Kidney (tissue), 14 donors: ENCODE data around the gene FUCA1. TPM values are rescaled to one million over a fixed set of nuclear protein-coding genes. Genes with fewer than 3 reads are reported as not detected.
A peak's percentile ranks its signal among the peaks of the same experiment; 100 is the strongest.

Experiments
- DNase-seq, 5 donors: peaks; one replicate each; pipeline ENCODE4 v3.0.0-alpha.2; 2013 to 2020
- FAIRE-seq: peaks from 2 replicates; lab custom pipeline; 2012; peaks lifted over from hg19 to GRCh38; lab: Jason Lieb, UNC
- H3K27ac ChIP-seq, 2 donors: one replicate each; pipeline ENCODE4 v1.7.0; 2013; ENCODE audit warnings: low read depth in 2 of 2, low read length in 2 of 2, inconsistent platforms in 1 of 2
- H3K27me3 ChIP-seq: one replicate; pipeline ENCODE4 v1.7.1; 2013; ENCODE audit warnings: low read length, inconsistent platforms; ENCODE audit not compliant: control insufficient read depth, insufficient read depth
- H3K36me3 ChIP-seq, 3 donors: one replicate each; pipeline versions ENCODE4 v1.7.0 to v1.7.1; 2013; ENCODE audit warnings: low read length in 3 of 3, control low read depth in 1 of 3, inconsistent platforms in 1 of 3; ENCODE audit not compliant: insufficient read depth in 3 of 3, control insufficient read depth in 2 of 3
- H3K4me1 ChIP-seq, 3 donors: one replicate each; pipeline versions ENCODE4 v1.7.0 to v1.7.1; 2013; ENCODE audit warnings: low read length in 3 of 3, inconsistent platforms in 1 of 3, low read depth in 1 of 3; ENCODE audit not compliant: control insufficient read depth in 2 of 3, insufficient read depth in 2 of 3
- H3K4me3 ChIP-seq, 3 donors: one replicate each; pipeline versions ENCODE4 v1.7.0 to v1.8.1; 2013; ENCODE audit warnings: low read length in 3 of 3, control low read depth in 1 of 3, inconsistent platforms in 1 of 3
- H3K9ac ChIP-seq, 3 donors: one replicate each; pipeline versions ENCODE4 v1.7.0 to v1.7.1; 2013; ENCODE audit warnings: low read length in 3 of 3, control low read depth in 1 of 3, inconsistent platforms in 1 of 3
- H3K9me3 ChIP-seq, 3 donors: one replicate each; pipeline versions ENCODE4 v1.7.0 to v1.7.1; 2013; ENCODE audit warnings: low read length in 3 of 3, control low read depth in 1 of 3, inconsistent platforms in 1 of 3; ENCODE audit not compliant: control insufficient read depth in 2 of 3, insufficient read depth in 1 of 3
- intact Hi-C: fragments of 100-400 bp; cut with DNase I; formaldehyde crosslinking; loops from one replicate; pipeline ENCODE4 v1.11.1; 2022
- polyA plus RNA-seq: library from polyadenylated mRNA; stranded (reverse); fragments of 350-450 nt; fragmentation: Illumina TruSeq; extraction: RNeasy Lipid Tissue Mini Kit (QIAGEN cat#74804); gene quantifications from one replicate; pipeline ENCODE4 v1.2.3, GENCODE V29; 2014; ENCODE audit warnings: low read depth, low replicate concordance; ENCODE audit not compliant: insufficient read depth
- total RNA-seq: library from RNA; stranded (reverse); fragmentation: NEBNext Ultra II Directional; extraction: Animal tissue kit (Norgen Biotek cat#: 25700); gene quantifications from one replicate; pipeline ENCODE4 v1.2.1, GENCODE V29; 2021
- TF ChIP-seq, protein P1 (sequence below): IDR thresholded peaks from 3 replicates; pipeline ENCODE4 v1.5.1; 2012; ENCODE audit warnings: mild to moderate bottlenecking, moderate library complexity, borderline replicate concordance; ENCODE audit not compliant: insufficient read depth; ENCODE audit errors: extremely low read depth
- donor health status: control.
- donor health status: control.
- donor health status: control.
- donor health status: control.
- donor health status: control.
- donor health status: DM: yes; HTN: yes; CAD: no.
- donor health status: Normal renal cell carcinoma (clear cell type).

Gene FUCA1
- total and polyA plus RNA-seq, 2 donors from 2014 or later = 69.2 to 88.3 TPM

DNA sequence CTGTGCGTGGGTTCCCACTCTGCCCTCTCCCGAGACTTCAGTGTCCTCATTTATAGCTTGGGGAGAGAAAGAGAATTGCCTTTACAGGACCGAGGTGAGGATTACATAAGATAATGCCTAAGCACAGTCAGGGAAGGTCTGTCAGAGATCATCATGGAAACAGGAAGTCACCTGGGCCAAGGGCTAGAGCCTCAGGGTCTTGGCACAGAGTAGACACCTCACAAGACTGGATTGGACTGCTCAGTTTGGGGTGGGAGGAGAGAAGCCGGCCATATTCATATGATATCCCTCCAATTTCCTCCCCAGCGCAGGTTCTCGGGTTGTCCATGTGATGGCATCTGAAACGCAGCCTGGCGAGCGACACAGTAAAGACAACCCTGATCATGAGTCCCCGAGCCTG lies 41.3 kb upstream of the FUCA1 start:
- Histone ChIP-seq H3K4me3 (no peak overlapping the region), H3K9me3 (no peaks in the 10 kb centered on the region), H3K27ac (no peak overlapping the region), H3K27me3 (no peaks in the 10 kb centered on the region), H3K4me1 (no peaks in the 10 kb centered on the region), H3K9ac (no peak overlapping the region), H3K36me3 (no peaks in the 10 kb centered on the region)
- intact Hi-C loops = no loop called here
- no peak for DNase-seq
- no peak for FAIRE-seq
- TF ChIP-seq, protein P1, sequence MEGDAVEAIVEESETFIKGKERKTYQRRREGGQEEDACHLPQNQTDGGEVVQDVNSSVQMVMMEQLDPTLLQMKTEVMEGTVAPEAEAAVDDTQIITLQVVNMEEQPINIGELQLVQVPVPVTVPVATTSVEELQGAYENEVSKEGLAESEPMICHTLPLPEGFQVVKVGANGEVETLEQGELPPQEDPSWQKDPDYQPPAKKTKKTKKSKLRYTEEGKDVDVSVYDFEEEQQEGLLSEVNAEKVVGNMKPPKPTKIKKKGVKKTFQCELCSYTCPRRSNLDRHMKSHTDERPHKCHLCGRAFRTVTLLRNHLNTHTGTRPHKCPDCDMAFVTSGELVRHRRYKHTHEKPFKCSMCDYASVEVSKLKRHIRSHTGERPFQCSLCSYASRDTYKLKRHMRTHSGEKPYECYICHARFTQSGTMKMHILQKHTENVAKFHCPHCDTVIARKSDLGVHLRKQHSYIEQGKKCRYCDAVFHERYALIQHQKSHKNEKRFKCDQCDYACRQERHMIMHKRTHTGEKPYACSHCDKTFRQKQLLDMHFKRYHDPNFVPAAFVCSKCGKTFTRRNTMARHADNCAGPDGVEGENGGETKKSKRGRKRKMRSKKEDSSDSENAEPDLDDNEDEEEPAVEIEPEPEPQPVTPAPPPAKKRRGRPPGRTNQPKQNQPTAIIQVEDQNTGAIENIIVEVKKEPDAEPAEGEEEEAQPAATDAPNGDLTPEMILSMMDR = no peak

DNA sequence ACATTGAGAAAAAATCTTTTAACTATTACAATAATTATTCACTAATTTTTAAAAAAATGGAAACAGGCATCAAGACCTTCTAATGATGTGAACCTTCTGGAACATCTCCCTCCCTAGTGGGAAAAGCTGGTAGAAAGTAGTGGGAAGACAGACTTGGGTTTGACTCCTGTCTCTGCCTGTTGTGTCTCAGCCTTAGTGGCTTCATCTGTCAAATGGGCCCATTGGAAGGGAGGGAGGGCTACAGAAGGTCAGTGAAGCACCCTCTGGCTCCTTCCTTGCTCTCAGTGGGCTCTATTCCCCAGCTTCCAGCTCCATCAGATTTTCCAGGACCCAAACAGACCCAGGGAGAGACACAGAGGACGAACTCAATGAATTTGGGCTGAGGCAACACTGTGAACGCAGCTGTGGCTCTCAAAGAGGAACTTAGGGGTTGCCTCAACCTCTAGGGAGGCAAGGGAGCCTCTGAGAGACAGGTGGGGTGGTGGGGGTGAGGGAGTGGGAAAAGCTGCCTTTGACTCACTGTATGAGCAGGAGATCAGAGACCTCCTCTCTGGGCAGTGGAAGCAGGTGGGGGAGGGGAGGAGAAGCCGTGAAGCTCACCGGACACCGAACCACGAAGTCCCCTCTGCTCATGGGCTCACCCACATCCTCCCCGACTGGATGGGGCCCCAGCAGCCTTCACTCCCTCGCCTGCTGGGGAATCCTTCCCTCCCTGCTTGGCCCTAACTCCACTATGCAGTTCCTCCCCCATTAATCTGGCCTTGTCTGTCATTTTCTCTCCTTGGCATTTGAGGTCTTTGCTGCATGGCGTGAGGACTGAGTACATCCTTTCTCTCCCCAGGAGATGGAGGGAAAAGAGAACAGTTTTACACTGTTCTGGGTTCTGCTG lies 40.6 kb upstream of the FUCA1 start:
- no peak overlapping the region for H3K9ac ChIP-seq
- H3K4me1 ChIP-seq = no peaks in the 10 kb centered on the region
- no peaks in the 10 kb centered on the region for H3K9me3 ChIP-seq
- no peaks in the 10 kb centered on the region for H3K36me3 ChIP-seq
- no peak overlapping the region for H3K4me3 ChIP-seq
- H3K27me3 ChIP-seq = peaks cover under 1% of the 10 kb centered on the region
- TF ChIP-seq, protein P1 = no peak
- intact Hi-C loops = no loop called here
- no peak overlapping the region for H3K27ac ChIP-seq
- no peak for FAIRE-seq
- DNase-seq = peak in 3 of 5 donors; percentile 26 to 44 (median 37)

DNA sequence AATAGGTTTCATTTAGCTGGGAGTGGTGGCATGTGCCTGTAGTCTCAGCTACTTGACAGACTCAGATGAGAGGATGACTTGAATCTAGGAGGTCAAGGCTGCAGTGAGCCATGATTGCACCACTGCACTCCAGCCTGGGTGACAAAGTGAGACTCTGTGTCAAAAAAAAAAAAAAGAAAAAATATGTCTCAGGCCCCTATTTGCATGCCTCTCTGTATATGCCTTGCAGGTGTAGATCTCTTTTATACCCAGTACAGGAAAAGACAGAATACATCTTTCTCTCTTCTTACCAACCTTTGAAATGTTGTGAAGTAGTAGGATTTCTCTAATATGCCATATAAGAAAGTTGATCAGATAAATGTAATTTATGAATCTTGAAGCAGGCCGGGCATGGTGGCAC lies 38.6 kb upstream of the FUCA1 start:
- no peak overlapping the region for H3K4me3 ChIP-seq
- no peak overlapping the region for H3K9ac ChIP-seq
- intact Hi-C loops = no loop called here
- H3K27ac ChIP-seq = no peak overlapping the region
- H3K36me3 ChIP-seq = no peaks in the 10 kb centered on the region
- TF ChIP-seq, protein P1 = no peak
- H3K9me3 ChIP-seq = no peaks in the 10 kb centered on the region
- peaks cover 5% of the 10 kb centered on the region for H3K27me3 ChIP-seq
- no peak for DNase-seq
- H3K4me1 ChIP-seq = peaks cover 0 to 4% (median 0%) of the 10 kb centered on the region in 3 donors
- FAIRE-seq = no peak
